ENCODE measurements around the gene NEUROD6. TPM values are rescaled to one million over a fixed set of nuclear protein-coding genes. Genes with fewer than 3 reads are reported as not detected.
A peak's percentile ranks its signal among the peaks of the same experiment; 100 is the strongest.

NEUROD6 gene
- total RNA-seq, result not detected
- not detected for polyA plus RNA-seq (2013, experiment 1 of 2)
- polyA plus RNA-seq (2013, experiment 2 of 2), result not detected
- long read RNA-seq, experiment 1, result 0 reads
- long read RNA-seq, experiment 2, result 0 reads
- long read RNA-seq, experiment 3, result 0 reads
- long read RNA-seq, experiment 4, result 0 reads

DNA sequence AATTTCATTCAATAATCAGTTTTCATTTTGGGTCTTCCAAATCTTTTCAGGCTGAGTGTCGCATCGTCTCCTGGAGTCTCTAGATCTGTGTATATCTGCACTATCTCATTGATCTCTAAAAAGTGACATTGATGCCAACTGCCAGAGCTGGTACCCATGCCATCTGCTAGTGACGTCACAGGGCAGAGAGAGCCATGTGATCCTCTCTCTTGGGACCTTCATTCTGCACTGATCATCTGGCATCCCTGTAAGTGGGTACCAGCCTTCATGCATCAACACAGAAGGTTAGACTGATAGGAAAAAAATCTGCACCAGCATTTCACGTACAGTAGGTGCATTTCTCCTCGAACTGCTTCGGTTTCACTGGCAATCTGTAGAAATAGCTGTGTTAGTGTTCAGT, at the start of gene NEUROD6:
NEUROD6 (minus strand) TSS at position 124 of the 400 bp plus-strand sequence. CDS start 1,458 bp downstream, outside the sequence.
- Histone ChIP-seq H3K4me1 (ENCODE audit: control insufficient read depth, insufficient read depth, low read length) (peaks cover 3% of the 10 kb centered on the region), H3K4me3 (ENCODE audit: low read length) (peak within 1 kb of the TSS; percentile 27), H3K36me3 (ENCODE audit: control insufficient read depth, insufficient read depth, low read length) (no peaks in the 10 kb centered on the region), H3K27me3 (ENCODE audit: control insufficient read depth, insufficient read depth, low read length, poor library complexity, severe bottlenecking) (peaks cover 19% of the 10 kb centered on the region), H3K9me3 (ENCODE audit: control insufficient read depth, low read length) (no peaks in the 10 kb centered on the region), H3K9ac (ENCODE audit: extremely low read depth, low read length, poor library complexity, severe bottlenecking) (no peak within 1 kb of the TSS), H3K27ac (ENCODE audit: low read depth, low read length) (no peak within 1 kb of the TSS)
- Mint-ChIP-seq H3K4me1 (peaks cover 17% of the 10 kb centered on the region), H3K4me3 (no peak within 1 kb of the TSS), H3K27me3 (ENCODE audit: insufficient read depth) (peaks cover 30% of the 10 kb centered on the region), H3K36me3 (ENCODE audit: low read depth) (no peaks in the 10 kb centered on the region), H3K9me3 (no peaks in the 10 kb centered on the region), H3K27ac (no peak within 1 kb of the TSS)
- 93 to 100% methylated on average over 6 of the region's 6 CpGs for WGBS, 2 experiments (ENCODE audit: insufficient coverage in 1 of 2, insufficient read length in 1 of 2)
- TF ChIP-seq, protein P1, sequence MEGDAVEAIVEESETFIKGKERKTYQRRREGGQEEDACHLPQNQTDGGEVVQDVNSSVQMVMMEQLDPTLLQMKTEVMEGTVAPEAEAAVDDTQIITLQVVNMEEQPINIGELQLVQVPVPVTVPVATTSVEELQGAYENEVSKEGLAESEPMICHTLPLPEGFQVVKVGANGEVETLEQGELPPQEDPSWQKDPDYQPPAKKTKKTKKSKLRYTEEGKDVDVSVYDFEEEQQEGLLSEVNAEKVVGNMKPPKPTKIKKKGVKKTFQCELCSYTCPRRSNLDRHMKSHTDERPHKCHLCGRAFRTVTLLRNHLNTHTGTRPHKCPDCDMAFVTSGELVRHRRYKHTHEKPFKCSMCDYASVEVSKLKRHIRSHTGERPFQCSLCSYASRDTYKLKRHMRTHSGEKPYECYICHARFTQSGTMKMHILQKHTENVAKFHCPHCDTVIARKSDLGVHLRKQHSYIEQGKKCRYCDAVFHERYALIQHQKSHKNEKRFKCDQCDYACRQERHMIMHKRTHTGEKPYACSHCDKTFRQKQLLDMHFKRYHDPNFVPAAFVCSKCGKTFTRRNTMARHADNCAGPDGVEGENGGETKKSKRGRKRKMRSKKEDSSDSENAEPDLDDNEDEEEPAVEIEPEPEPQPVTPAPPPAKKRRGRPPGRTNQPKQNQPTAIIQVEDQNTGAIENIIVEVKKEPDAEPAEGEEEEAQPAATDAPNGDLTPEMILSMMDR (conservative IDR thresholded peaks at IDR 0.05), result no peak
- no peak for DNase-seq

DNA sequence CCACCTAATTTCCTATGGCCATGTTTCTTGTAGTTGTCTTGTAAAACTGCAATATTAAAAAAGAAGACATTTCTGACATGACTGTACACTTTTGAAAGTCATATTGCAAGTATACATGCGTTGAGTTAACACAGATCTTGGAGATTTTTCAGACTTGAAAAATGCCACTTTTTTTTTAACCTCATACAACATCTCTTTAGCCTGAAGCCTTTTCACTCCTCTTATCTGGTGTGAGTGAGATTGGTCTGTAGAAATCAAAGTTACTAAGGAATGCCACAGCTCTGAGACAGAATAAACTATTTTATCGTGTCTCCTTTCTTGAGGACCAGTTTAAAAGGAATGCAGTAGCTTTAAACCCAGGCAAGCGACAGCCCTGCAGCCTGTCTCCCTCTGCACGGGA, 43.9 kb upstream of the NEUROD6 start:
- Mint-ChIP-seq H3K4me3 (no peak overlapping the region), H3K27me3 (ENCODE audit: insufficient read depth) (no peaks in the 10 kb centered on the region), H3K9me3 (peaks cover 2% of the 10 kb centered on the region), H3K27ac (peak overlapping the region; percentile 17), H3K4me1 (peaks cover 27% of the 10 kb centered on the region), H3K36me3 (ENCODE audit: low read depth) (no peaks in the 10 kb centered on the region)
- H3K27ac ChIP-seq (ENCODE audit: low read depth, low read length), result no peak overlapping the region
- WGBS, 2 experiments (ENCODE audit: insufficient coverage in 1 of 2, insufficient read length in 1 of 2), result 73 to 78% methylated on average over 3 to 4 of the region's 4 CpGs
- H3K4me1 ChIP-seq (ENCODE audit: control insufficient read depth, insufficient read depth, low read length), result peaks cover 11% of the 10 kb centered on the region
- H3K9ac ChIP-seq (ENCODE audit: extremely low read depth, low read length, poor library complexity, severe bottlenecking), result no peak overlapping the region
- no peaks in the 10 kb centered on the region for H3K27me3 ChIP-seq (ENCODE audit: control insufficient read depth, insufficient read depth, low read length, poor library complexity, severe bottlenecking)
- H3K4me3 ChIP-seq (ENCODE audit: low read length), result no peak overlapping the region
- DNase-seq, result no peak
- H3K36me3 ChIP-seq (ENCODE audit: control insufficient read depth, insufficient read depth, low read length), result no peaks in the 10 kb centered on the region
- no peaks in the 10 kb centered on the region for H3K9me3 ChIP-seq (ENCODE audit: control insufficient read depth, low read length)
- TF ChIP-seq, protein P1 (conservative IDR thresholded peaks at IDR 0.05), result no peak

- Histone ChIP-seq H3K27ac (ENCODE audit: low read depth, low read length) (no peak overlapping the region), H3K9ac (ENCODE audit: extremely low read depth, low read length, poor library complexity, severe bottlenecking) (no peak overlapping the region), H3K4me3 (ENCODE audit: low read length) (no peak overlapping the region), H3K36me3 (ENCODE audit: control insufficient read depth, insufficient read depth, low read length) (no peaks in the 10 kb centered on the region), H3K4me1 (ENCODE audit: control insufficient read depth, insufficient read depth, low read length) (peaks cover 8% of the 10 kb centered on the region), H3K9me3 (ENCODE audit: control insufficient read depth, low read length) (no peaks in the 10 kb centered on the region), H3K27me3 (ENCODE audit: control insufficient read depth, insufficient read depth, low read length, poor library complexity, severe bottlenecking) (no peaks in the 10 kb centered on the region)
- H3K27me3 Mint-ChIP-seq (ENCODE audit: insufficient read depth), result no peaks in the 10 kb centered on the region
- H3K4me1 Mint-ChIP-seq, result peaks cover 15% of the 10 kb centered on the region
- H3K4me3 Mint-ChIP-seq, result no peak overlapping the region
- TF ChIP-seq, protein P1 (conservative IDR thresholded peaks at IDR 0.05), result no peak
- 100% methylated on average over 2 of the region's 2 CpGs; no CpG with 5 or more reads in 1 of the 2 experiments for WGBS, 2 experiments (ENCODE audit: insufficient coverage in 1 of 2, insufficient read length in 1 of 2)
- no peak overlapping the region for H3K27ac Mint-ChIP-seq
- peaks cover 2% of the 10 kb centered on the region for H3K9me3 Mint-ChIP-seq
- H3K36me3 Mint-ChIP-seq (ENCODE audit: low read depth), result no peaks in the 10 kb centered on the region
- DNase-seq, result no peak
Observed at GRCh38 chr7:31382722-31383121, 42.2 kb upstream of the NEUROD6 start.
